Skeletal muscle satellite cell (primary cell): ENCODE data around the gene FAM124A.

Source experiments
- H3K27me3 ChIP-seq: 2 replicates; pipeline ENCODE4 v1.7.0; 2013; ENCODE audit warnings: low read length; ENCODE audit not compliant: control insufficient read depth, insufficient read depth
- H3K36me3 ChIP-seq: 2 replicates; pipeline ENCODE4 v1.7.0; 2013; ENCODE audit warnings: mild to moderate bottlenecking, control low read depth, low read length; ENCODE audit not compliant: insufficient read depth
- H3K4me1 ChIP-seq: 2 replicates; pipeline ENCODE4 v1.7.0; 2013; ENCODE audit warnings: low read length; ENCODE audit not compliant: control insufficient read depth, insufficient read depth
- H3K4me2 ChIP-seq: 2 replicates; pipeline ENCODE4 v1.7.0; 2013; ENCODE audit warnings: mild to moderate bottlenecking, low read length
- H3K4me3 ChIP-seq: 2 replicates; pipeline ENCODE4 v1.7.0; 2013; ENCODE audit warnings: low read length
- H3K9ac ChIP-seq: 2 replicates; pipeline ENCODE4 v1.7.0; 2013; ENCODE audit warnings: mild to moderate bottlenecking, low read depth, low read length, moderate library complexity
- H3K9me3 ChIP-seq: replicated peaks from 2 replicates; pipeline ENCODE4 v1.7.0; 2013; ENCODE audit warnings: mild to moderate bottlenecking, control low read depth, low read length

FAM124A gene

GRCh38 chr13:51221108-51221507 lies 1.1 kb upstream of the FAM124A start:
- Histone ChIP-seq H3K36me3 (no peaks in the 10 kb centered on the region), H3K9me3 (no peaks in the 10 kb centered on the region), H3K9ac (no peak overlapping the region), H3K4me3 (no peak overlapping the region), H3K27me3 (peaks cover 68% of the 10 kb centered on the region), H3K4me1 (peaks cover 9% of the 10 kb centered on the region), H3K4me2 (no peak overlapping the region)

- H3K9me3 ChIP-seq: no peaks in the 10 kb centered on the region
- peak overlapping the region; percentile 80 for H3K4me3 ChIP-seq
- no peaks in the 10 kb centered on the region for H3K36me3 ChIP-seq
- H3K4me2 ChIP-seq: peak overlapping the region; percentile 99
- H3K4me1 ChIP-seq: peaks cover 9% of the 10 kb centered on the region
- H3K27me3 ChIP-seq: peaks cover 68% of the 10 kb centered on the region
- H3K9ac ChIP-seq: no peak overlapping the region
Measured at GRCh38 chr13:51221674-51222036, 543 bp upstream of the FAM124A start.

GRCh38 chr13:51222686-51223559 lies 725 bp downstream of the FAM124A start:
- H3K4me2 ChIP-seq: peak overlapping the region; percentile 99
- no peaks in the 10 kb centered on the region for H3K36me3 ChIP-seq
- peak overlapping the region; percentile 42 for H3K9ac ChIP-seq
- H3K27me3 ChIP-seq: peaks cover 74% of the 10 kb centered on the region
- H3K4me3 ChIP-seq: peak overlapping the region; percentile 80
- H3K4me1 ChIP-seq: peaks cover 9% of the 10 kb centered on the region
- H3K9me3 ChIP-seq: no peaks in the 10 kb centered on the region

- Histone ChIP-seq H3K27me3 (peaks cover 72% of the 10 kb centered on the region), H3K4me3 (no peak overlapping the region)
Measured at GRCh38 chr13:51223560-51224270, 1.5 kb downstream of the FAM124A start.

GRCh38 chr13:51225029-51225428 lies 2.8 kb downstream of the FAM124A start:
- Histone ChIP-seq H3K4me1 (peaks cover 9% of the 10 kb centered on the region), H3K36me3 (no peaks in the 10 kb centered on the region), H3K4me2 (no peak overlapping the region), H3K9me3 (no peaks in the 10 kb centered on the region), H3K27me3 (peaks cover 78% of the 10 kb centered on the region), H3K4me3 (no peak overlapping the region), H3K9ac (no peak overlapping the region)

More at GRCh38 chr13:51223560-51224270, 1.5 kb downstream of the FAM124A start:
- no peaks in the 10 kb centered on the region for H3K36me3 ChIP-seq
- H3K4me1 ChIP-seq: peaks cover 9% of the 10 kb centered on the region
- H3K4me2 ChIP-seq: no peak overlapping the region
- H3K9me3 ChIP-seq: no peaks in the 10 kb centered on the region
- H3K9ac ChIP-seq: no peak overlapping the region

GRCh38 chr13:51227404-51227803 lies 5.2 kb downstream of the FAM124A start:
- no peak overlapping the region for H3K4me3 ChIP-seq
- no peak overlapping the region for H3K4me2 ChIP-seq
- H3K36me3 ChIP-seq: no peaks in the 10 kb centered on the region
- H3K27me3 ChIP-seq: peaks cover 77% of the 10 kb centered on the region
- H3K9me3 ChIP-seq: no peaks in the 10 kb centered on the region
- H3K9ac ChIP-seq: no peak overlapping the region
- H3K4me1 ChIP-seq: peaks cover 4% of the 10 kb centered on the region

GRCh38 chr13:51229101-51229719 lies 7.0 kb downstream of the FAM124A start:
- Histone ChIP-seq H3K4me1 (no peaks in the 10 kb centered on the region), H3K9me3 (no peaks in the 10 kb centered on the region), H3K36me3 (no peaks in the 10 kb centered on the region), H3K9ac (no peak overlapping the region), H3K4me3 (no peak overlapping the region), H3K27me3 (peaks cover 71% of the 10 kb centered on the region), H3K4me2 (no peak overlapping the region)

GRCh38 chr13:51229731-51230130 lies 7.5 kb downstream of the FAM124A start:
- peaks cover 75% of the 10 kb centered on the region for H3K27me3 ChIP-seq
- H3K36me3 ChIP-seq: no peaks in the 10 kb centered on the region
- H3K4me2 ChIP-seq: no peak overlapping the region
- H3K4me3 ChIP-seq: no peak overlapping the region
- H3K9ac ChIP-seq: no peak overlapping the region
- no peaks in the 10 kb centered on the region for H3K4me1 ChIP-seq
- H3K9me3 ChIP-seq: no peaks in the 10 kb centered on the region

- H3K9me3 ChIP-seq: no peaks in the 10 kb centered on the region
- peaks cover 70% of the 10 kb centered on the region for H3K27me3 ChIP-seq
- H3K4me3 ChIP-seq: no peak overlapping the region
- H3K36me3 ChIP-seq: no peaks in the 10 kb centered on the region
- peak overlapping the region; percentile 45 for H3K4me2 ChIP-seq
- H3K4me1 ChIP-seq: no peaks in the 10 kb centered on the region
- no peak overlapping the region for H3K9ac ChIP-seq
Measured at GRCh38 chr13:51230477-51231105, 8.4 kb downstream of the FAM124A start.

GRCh38 chr13:51231456-51231855 lies 9.3 kb downstream of the FAM124A start:
- peaks cover 70% of the 10 kb centered on the region for H3K27me3 ChIP-seq
- no peak overlapping the region for H3K9ac ChIP-seq
- H3K9me3 ChIP-seq: no peaks in the 10 kb centered on the region
- H3K36me3 ChIP-seq: no peaks in the 10 kb centered on the region
- H3K4me3 ChIP-seq: no peak overlapping the region
- no peaks in the 10 kb centered on the region for H3K4me1 ChIP-seq
- no peak overlapping the region for H3K4me2 ChIP-seq

- no peaks in the 10 kb centered on the region for H3K4me1 ChIP-seq
- H3K27me3 ChIP-seq: peaks cover 67% of the 10 kb centered on the region
- H3K4me3 ChIP-seq: no peak overlapping the region
- no peak overlapping the region for H3K4me2 ChIP-seq
- no peak overlapping the region for H3K9ac ChIP-seq
- no peaks in the 10 kb centered on the region for H3K36me3 ChIP-seq
- no peaks in the 10 kb centered on the region for H3K9me3 ChIP-seq
Measured at GRCh38 chr13:51232328-51232727, 10.1 kb downstream of the FAM124A start.
